GM15510 (cell line): ENCODE data around the gene GRIN2A.

Experiments
- POLR2A ChIP-seq: IDR thresholded peaks from 3 replicates; pipeline ENCODE4 v1.6.1; 2011; ENCODE audit warnings: borderline replicate concordance; ENCODE audit not compliant: insufficient read length; ENCODE audit errors: extremely low read depth

GRIN2A gene

DNA sequence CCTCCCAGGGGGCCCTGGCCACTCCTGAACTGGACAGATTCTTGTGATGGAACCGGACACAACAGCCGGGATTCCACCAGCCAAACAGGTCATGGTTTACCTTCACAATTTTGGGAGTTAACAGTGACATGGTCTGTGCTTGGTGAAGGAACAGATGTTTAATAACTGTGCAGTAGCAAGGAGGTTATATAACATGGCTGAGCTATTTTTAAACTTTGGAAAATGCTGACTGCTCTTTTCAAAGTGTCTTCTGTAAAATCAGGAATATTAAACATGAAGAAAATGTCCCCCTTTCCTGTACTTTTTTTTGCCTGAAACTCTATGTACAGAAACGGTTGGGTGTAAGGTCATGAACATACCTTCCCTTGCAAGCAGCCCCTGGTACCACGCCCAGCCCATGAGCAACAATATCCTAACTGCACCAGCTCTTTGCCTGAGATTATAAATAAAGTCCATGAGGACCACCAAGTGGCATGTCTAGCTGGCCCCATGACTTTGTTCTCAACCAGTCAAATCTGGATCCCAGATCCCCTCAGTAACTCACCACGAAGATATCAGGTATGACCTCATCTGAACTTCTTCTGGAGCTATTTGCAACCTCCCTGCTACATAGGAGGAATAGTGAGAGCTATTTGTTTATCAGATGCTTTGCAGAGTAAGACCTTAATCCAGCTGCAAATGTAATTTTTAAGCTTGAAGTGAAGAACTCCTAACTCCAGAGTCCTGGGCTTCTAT lies 249.1 kb downstream of the GRIN2A start:
- TF ChIP-seq POLR2A, result no peak

DNA sequence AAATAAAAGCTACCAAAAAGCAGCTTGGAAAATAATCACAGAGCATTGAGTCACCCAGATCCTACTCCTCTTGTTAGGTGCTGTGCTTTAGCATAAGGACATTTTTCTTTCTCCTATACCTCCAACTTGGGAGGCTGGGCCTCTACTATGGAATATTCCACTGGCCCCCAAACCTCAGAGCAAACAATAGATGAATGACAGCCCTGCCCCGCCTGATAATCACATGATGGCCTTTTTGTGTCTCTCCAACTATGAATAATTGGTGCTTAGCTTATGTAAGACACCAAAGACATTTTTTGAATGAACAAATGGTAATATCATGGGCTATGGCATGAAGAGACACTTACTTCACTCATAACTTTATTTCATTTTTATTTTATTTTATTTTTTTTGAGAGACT lies 250.2 kb downstream of the GRIN2A start:
- TF ChIP-seq POLR2A, result no peak

DNA sequence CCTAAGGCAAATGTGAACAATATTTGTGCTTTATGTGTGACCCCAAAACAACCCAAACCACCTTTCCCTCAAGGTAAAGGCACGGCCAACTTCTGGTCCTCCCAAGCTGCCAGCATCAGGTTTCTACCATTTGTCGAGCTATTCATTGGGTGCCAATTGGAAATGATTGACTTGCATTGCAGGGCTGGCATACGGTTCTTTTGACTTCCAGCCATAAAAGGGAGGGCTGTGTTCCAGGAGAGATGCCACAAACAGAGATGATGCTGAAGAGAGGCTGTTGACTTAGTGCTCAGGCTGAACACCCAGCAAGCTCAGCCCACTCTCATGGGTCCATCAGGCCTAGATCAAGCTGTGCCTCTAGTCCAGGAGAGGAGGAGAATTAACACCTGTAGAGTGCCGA lies 252.4 kb downstream of the GRIN2A start:
- no peak for TF ChIP-seq POLR2A

DNA sequence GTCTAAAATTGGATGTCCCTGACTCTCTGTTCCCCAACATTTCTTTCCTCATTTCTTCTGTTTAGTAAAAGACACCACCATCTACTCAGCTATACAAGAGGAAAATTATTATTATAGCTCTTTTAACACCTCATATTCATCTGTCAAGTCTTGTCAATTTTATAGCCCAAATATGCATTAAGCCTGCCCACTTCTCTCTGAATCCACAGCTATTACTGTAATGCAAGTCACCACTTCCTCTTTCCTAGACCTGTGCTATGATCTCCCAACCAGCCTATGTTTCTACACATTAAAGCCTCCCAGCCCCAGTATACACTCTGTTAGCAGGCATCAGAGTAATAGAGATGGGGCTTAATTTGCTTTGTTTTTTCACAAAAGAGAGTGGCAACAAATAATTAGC lies 252.9 kb downstream of the GRIN2A start:
- TF ChIP-seq POLR2A, result no peak

DNA sequence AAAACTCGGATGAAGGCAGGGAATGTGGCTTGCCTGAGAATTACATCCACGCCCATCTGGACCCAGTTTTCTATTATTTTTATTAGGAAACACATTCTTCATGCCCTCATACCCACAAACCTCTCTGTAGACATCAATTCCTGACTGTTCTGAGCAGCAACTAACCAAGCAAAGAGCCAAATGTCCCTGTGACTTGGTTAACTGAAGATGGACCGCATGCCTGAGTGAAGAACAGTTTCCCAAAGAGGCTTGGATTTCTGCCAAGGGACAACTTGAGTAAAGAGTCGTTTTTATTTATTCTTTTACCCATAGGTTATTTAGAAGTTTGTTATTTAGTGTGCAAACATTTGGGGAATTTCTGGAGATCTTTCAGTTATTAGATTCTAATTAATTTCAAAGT lies 259.8 kb downstream of the GRIN2A start:
- TF ChIP-seq POLR2A, result no peak

DNA sequence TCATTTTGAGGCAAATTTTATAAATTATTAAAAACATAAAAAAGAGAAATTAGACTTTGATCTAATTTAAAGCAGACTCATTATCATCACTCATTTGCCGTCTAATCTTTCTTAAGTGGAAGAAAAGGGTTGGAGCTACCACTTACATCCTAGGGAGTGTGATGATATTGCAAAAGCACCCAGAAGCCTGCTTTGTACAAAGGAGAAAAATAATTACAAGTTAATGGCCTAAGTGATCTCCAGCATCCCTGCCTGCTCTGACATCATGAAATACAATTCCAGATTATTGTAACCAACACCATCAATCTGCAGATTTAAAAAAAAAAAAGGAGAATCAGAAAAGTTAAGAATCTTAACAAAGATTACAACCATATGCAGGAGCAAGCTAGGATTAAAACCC lies 260.2 kb downstream of the GRIN2A start:
- TF ChIP-seq POLR2A, result no peak

DNA sequence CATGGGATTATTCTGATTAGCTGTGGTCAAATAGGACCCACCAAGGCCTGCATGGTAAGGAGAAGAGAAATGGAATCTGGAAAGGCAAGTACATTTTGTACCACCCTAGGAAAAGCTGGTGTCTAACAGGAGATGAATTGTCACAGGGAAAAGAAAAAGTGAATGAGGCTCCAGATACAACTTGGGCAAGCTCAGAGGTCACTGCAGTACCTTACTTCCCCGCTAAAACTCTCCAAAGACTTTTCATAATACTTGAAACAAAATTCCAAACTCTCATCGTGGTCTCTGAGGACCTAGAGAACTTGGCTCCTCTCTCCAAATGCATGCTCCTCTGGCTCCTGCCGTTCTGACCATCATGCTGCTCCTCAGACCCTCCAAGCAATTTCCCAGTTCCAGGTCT lies 262.8 kb downstream of the GRIN2A start:
- no peak for TF ChIP-seq POLR2A

DNA sequence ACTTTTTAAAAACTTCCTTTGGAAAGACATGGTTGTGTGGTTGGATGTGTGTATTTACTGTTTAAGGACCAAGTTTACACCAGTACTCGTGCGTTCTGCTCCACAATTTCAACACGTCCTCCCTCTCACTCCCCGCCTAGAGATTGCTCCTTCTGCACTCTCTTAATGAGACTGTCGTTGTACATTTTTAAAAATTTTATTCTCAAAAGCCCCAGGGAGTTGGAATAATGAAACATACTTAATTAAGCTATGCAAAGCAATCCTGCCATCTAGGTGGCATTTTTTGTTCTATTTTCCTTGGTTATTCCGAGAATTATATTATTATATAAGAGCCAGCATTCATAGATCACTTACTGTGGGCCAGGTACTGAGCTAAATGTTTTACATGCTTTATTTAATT lies 264.5 kb downstream of the GRIN2A start:
- TF ChIP-seq POLR2A, result no peak

DNA sequence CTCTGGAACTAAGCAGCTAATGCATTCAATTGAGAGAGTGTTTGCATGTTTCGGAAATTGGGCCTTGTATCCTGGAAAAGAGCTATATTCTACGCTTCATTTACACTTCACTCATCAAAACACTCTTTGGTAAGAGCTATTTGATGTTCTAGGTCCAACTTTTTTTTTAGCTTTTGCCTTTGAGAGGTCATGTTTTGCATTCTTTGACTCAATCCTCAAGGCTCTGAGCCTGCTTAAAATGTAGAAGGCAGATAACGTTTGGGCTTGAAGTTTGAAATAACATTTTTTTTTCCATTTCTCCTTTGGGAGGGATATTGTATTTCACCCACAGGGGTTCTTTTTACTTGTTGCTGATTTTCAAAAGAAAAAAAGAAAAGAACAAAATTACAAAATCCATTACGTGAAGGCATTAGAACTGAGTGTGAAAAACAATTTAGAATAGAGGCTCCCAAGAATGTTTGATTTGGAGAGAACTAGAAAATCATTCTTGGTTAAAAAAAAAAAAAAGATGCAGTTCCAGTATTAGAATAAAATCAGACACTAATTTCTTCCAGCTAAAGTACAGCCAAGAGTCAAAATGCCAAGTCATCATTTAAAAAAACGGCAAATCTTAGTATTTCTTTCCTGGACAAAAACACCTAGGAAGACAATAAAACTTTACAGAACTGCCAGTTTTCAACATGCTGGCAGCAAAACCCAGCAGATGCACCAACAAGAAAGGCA lies 268.5 kb downstream of the GRIN2A start:
- no peak for TF ChIP-seq POLR2A

DNA sequence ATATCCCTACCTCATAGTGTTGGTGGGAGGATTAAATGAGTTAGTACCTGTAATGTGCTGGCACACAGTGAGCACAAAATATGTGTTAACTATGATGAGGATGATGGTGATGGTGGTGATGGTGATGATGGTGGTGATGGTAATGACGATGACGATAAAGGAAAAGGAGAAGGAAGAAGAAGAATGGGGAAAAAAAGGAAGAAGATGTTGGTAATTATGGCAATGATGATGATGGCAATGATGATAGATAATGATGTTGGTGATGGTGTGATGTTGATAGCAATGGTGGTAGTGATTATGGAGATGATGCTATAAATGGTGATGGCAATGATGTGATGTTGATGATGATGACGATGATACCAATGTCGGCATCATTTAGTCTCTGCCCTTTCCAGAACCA lies 270.2 kb downstream of the GRIN2A start:
- no peak for TF ChIP-seq POLR2A

DNA sequence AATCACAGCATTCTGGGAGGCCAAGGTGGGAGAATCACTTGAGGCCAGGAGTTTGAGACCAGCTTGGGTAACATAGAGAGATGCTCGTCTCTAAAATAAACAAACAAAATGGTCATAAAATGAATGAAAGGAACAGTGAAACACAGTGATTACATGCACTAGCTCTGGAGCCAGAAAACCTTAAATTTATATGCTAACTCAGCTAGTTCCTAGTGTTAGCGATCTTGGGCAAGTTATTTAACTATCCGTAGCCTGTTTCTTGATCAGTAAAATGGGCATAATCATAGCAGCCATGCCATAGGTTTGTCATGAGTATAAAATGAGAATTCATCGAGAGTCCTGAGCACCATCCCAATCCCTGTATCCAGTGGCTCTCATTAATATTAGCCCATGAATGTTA lies 271.0 kb downstream of the GRIN2A start:
- no peak for TF ChIP-seq POLR2A

DNA sequence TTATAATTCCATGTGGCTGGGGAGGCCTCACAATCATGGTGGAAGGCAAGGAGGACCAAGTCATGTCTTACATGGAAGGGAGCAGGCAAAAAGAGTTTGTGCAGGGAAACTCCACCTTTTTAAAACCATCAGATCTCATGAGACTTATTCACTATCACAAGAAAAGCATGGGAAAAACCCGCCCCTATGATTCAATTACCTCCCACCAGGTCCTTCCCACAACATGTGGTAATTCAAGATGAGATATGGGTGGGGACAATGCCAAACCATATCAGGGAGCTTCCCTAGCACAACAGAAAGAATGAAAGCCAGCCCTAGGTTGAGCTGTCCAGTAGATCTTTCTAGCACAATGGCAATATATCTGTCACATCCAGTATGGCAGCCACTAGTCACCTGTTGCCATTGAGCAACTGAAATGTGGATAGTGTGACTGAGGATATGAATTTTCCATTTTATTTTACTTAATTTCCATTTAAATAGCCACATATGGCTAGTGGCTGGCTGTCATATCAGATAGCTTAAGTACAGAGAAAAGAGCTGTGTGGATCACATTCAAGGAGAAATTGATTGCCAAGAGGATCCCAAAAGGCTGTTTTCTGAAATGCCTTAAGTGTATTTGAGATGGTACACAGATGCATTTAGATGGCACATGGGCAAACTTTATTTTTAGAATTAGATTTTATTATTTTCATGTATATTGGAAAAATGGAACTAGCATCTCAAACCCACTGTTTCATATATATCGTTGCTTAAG lies 273.0 kb downstream of the GRIN2A start:
- no peak for TF ChIP-seq POLR2A

DNA sequence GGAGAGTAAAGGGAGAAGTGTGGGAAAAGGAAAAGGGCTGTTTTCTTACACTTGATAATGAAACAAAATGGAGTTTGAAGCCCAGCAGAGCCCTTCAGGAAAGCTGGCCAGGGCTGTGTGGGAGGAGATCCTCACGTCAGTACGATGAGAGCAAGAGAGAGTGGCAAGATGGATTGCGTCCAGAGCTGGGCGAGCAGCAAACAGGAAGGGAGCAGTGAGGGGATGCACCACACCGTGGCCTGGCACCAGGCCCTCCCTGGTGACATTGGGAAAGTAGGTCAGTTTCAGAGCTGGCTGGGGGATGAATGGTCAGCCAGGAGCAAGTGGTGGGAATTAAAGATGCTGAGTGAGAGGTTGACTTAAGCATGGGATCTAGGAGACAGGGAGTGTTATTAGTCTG lies 273.6 kb downstream of the GRIN2A start:
- no peak for TF ChIP-seq POLR2A

DNA sequence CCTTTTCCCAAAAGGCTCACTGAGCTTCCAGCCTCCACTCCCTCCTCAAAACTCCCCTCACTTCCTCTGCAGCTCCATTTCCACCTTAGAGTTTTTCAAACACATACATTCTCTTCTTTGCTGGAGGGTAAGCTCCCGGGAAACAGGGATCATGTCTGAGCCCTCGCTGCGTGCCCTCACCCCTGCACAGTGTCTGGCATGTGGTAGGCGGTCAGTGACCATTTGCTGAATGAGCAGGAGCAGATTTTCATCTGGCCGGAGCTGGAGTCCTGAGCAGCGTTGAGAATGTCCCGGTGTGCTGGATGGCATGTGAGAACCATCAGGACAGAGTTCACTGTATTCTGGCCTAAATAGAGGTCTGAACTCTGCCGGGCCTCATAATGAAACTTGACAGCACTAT lies 274.5 kb downstream of the GRIN2A start:
- TF ChIP-seq POLR2A, result no peak

DNA sequence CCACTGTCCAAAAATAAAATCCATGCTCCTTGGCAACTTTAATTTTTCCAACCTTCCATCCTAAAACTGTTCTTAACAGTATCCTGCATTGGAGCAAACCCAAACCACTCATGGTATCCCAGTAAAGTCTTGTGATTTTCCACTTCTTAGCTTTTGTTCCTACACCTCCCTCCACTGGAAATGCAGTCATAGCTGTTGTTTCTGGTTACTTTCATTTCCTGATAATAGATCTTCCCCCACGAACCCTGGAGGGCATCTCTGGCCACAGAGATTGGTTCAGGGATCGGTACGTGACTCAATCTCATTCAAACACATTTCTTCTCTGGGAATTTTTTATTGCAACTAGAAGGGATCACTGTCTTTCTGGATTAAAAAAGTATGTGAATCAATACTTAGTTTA lies 276.0 kb downstream of the GRIN2A start:
- no peak for TF ChIP-seq POLR2A
